Activated CD8-positive, alpha-beta T cell treated with anti-CD3 and anti-CD28 coated beads, Interleukin-2, amount 10 ng/mL, durations not matched to agents 7 days and 5 days (primary cell): ENCODE data around the gene ARG1. TPM values are rescaled to one million over a fixed set of nuclear protein-coding genes. Genes with fewer than 3 reads are reported as not detected.

Experiments used
- ATAC-seq: fragments of 150-1000 bp; cut with Tn5 transposase; one replicate; pipeline ENCODE4 v1.10.0; 2021; ENCODE audit warnings: moderate library complexity
- CTCF ChIA-PET: fragments of 350-600 bp; sonication (Branson Sonifier 250); formaldehyde crosslinking; loops from one replicate; lab custom pipeline; 2021; ENCODE audit warnings: antibody characterized with exemption; lab: Charles Lee
- POLR2A ChIA-PET: fragments of 350-600 bp; sonication (Branson Sonifier 250); formaldehyde crosslinking; loops from one replicate; lab custom pipeline; 2021; ENCODE audit warnings: antibody characterized with exemption; lab: Charles Lee
- DNase-seq: peaks from one replicate; pipeline ENCODE4 v3.0.0-alpha.2; 2020
- H3K27ac Mint-ChIP-seq: one replicate; pipeline ENCODE4 v1.8.0; 2021; ENCODE audit warnings: mild to moderate bottlenecking, mixed read lengths
- H3K27me3 Mint-ChIP-seq: one replicate; pipeline ENCODE4 v1.8.0; 2021; ENCODE audit warnings: low read depth, mixed read lengths
- H3K36me3 Mint-ChIP-seq: one replicate; pipeline ENCODE4 v1.8.0; 2021; ENCODE audit warnings: low read depth, mixed read lengths
- H3K4me1 Mint-ChIP-seq: one replicate; pipeline ENCODE4 v1.8.0; 2021; ENCODE audit warnings: low read depth, mixed read lengths
- H3K4me3 Mint-ChIP-seq: one replicate; pipeline ENCODE4 v1.8.0; 2021; ENCODE audit warnings: mild to moderate bottlenecking, mixed read lengths
- H3K9me3 Mint-ChIP-seq: one replicate; pipeline ENCODE4 v1.8.0; 2022; ENCODE audit warnings: mixed read lengths; ENCODE audit not compliant: insufficient read depth
- total RNA-seq, 2 experiments: library from RNA; stranded (reverse); gene quantifications; one replicate each; pipeline ENCODE4 v1.2.3, GENCODE V29; 2021

Gene ARG1
- total RNA-seq, 2 experiments from 2014 or later = not detected

GRCh38 chr6:131551902-131552301, 21.1 kb upstream of the ARG1 start:
- DNase-seq (no peak), ATAC-seq (no peak)
- no peaks in the 10 kb centered on the region for H3K36me3 Mint-ChIP-seq
- H3K27ac Mint-ChIP-seq = no peak overlapping the region
- no peak overlapping the region for H3K4me3 Mint-ChIP-seq
- ChIA-PET CTCF (no interaction called here), POLR2A (no interaction called here)
- H3K9me3 Mint-ChIP-seq = no peaks in the 10 kb centered on the region
- H3K27me3 Mint-ChIP-seq = peaks cover 13% of the 10 kb centered on the region
- H3K4me1 Mint-ChIP-seq = no peaks in the 10 kb centered on the region

DNA sequence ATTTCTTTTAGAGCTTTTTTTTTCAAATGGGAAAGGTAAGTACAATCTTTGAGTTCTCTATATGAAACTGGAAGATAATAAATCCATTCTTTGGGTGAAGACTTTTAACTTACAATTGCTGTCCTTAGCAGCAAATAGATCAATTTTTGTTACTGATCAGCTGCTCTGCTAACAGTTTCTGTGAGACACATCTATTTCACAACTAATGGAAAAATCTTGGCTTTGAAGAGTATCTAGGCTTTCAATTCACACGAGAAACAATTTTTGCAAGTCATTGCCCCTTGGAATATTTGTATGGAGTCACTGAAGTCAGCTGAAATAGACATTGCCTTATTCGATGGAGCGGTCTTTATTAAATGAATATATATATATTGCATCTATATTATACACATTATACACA, 20.5 kb upstream of the ARG1 start:
- no peaks in the 10 kb centered on the region for H3K36me3 Mint-ChIP-seq
- CTCF ChIA-PET = no interaction called here
- DNase-seq = no peak

DNA sequence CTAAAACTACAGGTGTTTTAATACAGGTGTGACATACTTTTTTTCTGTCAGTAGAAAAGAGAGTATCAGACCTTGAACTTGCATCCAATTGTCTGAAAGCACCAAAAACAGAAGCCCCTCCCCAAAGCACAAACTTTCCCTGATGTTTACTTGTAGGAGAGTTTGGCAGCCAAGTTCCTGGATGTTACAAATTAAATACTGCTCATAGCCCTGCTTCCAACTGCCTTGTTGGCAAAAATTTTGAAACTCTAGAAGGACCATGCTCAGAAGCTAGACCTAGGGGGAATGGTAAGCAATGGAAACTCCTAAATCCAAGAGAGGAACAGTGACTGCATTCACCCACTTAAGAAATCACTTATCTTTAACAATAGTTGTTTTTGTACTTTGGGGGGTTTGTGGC, 17.0 kb upstream of the ARG1 start:
- ATAC-seq (no peak), DNase-seq (no peak)
- Mint-ChIP-seq H3K27ac (no peak overlapping the region), H3K36me3 (no peaks in the 10 kb centered on the region), H3K9me3 (peaks cover 5% of the 10 kb centered on the region), H3K27me3 (no peaks in the 10 kb centered on the region), H3K4me3 (no peak overlapping the region), H3K4me1 (no peaks in the 10 kb centered on the region)
- CTCF ChIA-PET = no interaction called here
- POLR2A ChIA-PET = no interaction called here

More for the DNA sequence above, 20.5 kb upstream of the ARG1 start:
- Mint-ChIP-seq H3K27me3 (peaks cover 11% of the 10 kb centered on the region), H3K4me3 (no peak overlapping the region), H3K27ac (no peak overlapping the region), H3K4me1 (no peaks in the 10 kb centered on the region), H3K9me3 (no peaks in the 10 kb centered on the region)
- no peak for ATAC-seq
- POLR2A ChIA-PET = no interaction called here

- CTCF ChIA-PET = no interaction called here
- Mint-ChIP-seq H3K4me1 (no peaks in the 10 kb centered on the region), H3K9me3 (peaks cover 5% of the 10 kb centered on the region), H3K4me3 (no peak overlapping the region), H3K27ac (no peak overlapping the region), H3K27me3 (no peaks in the 10 kb centered on the region), H3K36me3 (no peaks in the 10 kb centered on the region)
- ATAC-seq = no peak
- POLR2A ChIA-PET = no interaction called here
- no peak for DNase-seq
Measured at GRCh38 chr6:131558922-131559321, 14.1 kb upstream of the ARG1 start.

GRCh38 chr6:131561925-131562707, 10.9 kb upstream of the ARG1 start:
- Mint-ChIP-seq H3K9me3 (peaks cover 5% of the 10 kb centered on the region), H3K36me3 (no peaks in the 10 kb centered on the region), H3K4me3 (no peak overlapping the region), H3K4me1 (no peaks in the 10 kb centered on the region), H3K27ac (no peak overlapping the region), H3K27me3 (peaks cover 2% of the 10 kb centered on the region)
- DNase-seq = no peak
- CTCF ChIA-PET = interaction anchor here (0.9 to 1.1 kb wide), 3 partner anchors 11 to 379 kb away, joined by 3 read pairs; partner anchors contain the start of gene ARG1
- no peak for ATAC-seq
- POLR2A ChIA-PET = no interaction called here

DNA sequence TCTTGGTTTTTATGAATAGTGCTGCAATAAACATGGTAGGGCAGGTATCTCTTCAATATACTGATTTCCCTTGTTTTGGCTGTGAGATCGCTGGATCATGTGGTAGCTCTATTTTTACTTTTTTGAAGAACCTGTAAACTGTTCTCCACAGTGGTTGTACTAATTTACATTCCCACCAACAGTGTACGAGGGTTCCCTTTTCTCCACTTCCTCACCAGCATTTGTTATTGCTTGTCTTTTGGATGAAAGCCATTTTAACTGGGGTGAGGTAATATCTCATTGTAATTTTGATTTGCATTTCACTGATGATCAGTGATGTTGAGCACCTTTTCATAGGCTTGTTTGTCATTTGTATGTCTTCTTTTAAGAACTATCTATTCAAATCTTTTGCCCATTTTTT, 8.0 kb upstream of the ARG1 start:
- ATAC-seq = no peak
- ChIA-PET CTCF (interaction anchor here (1.5 kb wide), 1 partner anchor 366 kb away, joined by 3 read pairs; no protein-coding TSS in a partner anchor), POLR2A (no interaction called here)
- Mint-ChIP-seq H3K36me3 (no peaks in the 10 kb centered on the region), H3K4me1 (no peaks in the 10 kb centered on the region), H3K27me3 (peaks cover 2% of the 10 kb centered on the region), H3K27ac (no peak overlapping the region), H3K9me3 (peaks cover 5% of the 10 kb centered on the region), H3K4me3 (no peak overlapping the region)
- no peak for DNase-seq

DNA sequence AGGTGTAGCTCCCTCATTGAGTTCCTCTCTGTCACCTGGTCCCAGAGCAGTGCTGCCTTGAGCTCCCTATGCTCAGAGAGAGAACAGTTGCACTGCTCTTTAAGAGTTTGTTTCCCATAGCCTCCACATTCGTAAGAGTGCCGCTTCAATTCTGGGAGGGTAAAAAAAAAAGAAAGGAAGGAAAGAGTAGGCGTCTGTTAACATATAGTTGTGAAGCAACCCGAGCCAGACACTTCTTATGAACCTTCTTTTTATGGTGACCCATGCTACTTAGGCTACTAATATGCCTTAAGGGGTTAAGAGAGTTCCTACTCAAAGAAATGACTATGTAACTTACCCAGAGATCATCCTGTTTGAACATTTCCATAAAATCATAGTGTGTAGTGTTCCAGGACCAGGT, 4.3 kb upstream of the ARG1 start:
- Mint-ChIP-seq H3K27ac (no peak overlapping the region), H3K9me3 (no peaks in the 10 kb centered on the region), H3K4me1 (no peaks in the 10 kb centered on the region), H3K36me3 (peaks cover 8% of the 10 kb centered on the region), H3K4me3 (no peak overlapping the region), H3K27me3 (peaks cover 2% of the 10 kb centered on the region)
- POLR2A ChIA-PET = no interaction called here
- DNase-seq (no peak), ATAC-seq (no peak)
- CTCF ChIA-PET = no interaction called here

DNA sequence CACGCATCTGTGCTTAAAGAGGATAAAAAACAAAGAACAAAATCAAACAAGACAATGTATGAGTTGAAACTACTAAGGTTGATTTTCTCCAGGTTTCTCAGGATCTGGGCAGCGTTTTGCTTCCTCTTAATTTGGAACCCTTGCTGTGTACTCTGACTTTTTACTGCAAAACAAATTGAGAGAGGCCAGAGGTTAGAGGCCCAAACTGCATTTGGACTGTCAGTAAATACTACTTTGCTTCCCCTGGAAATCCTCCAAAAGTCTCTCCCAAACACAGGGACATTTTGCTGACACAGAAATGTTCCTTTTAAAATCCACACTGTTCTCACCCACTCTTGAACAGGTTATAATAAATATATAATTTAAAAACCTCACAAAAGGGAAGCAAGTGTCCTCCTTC, 1.1 kb downstream of the ARG1 start:
- ChIA-PET POLR2A (no interaction called here), CTCF (no interaction called here)
- ATAC-seq (no peak), DNase-seq (no peak)
- H3K4me3 Mint-ChIP-seq = no peak overlapping the region
- H3K9me3 Mint-ChIP-seq = no peaks in the 10 kb centered on the region
- no peak overlapping the region for H3K27ac Mint-ChIP-seq
- H3K36me3 Mint-ChIP-seq = peaks cover 11% of the 10 kb centered on the region
- H3K27me3 Mint-ChIP-seq = no peaks in the 10 kb centered on the region
- no peaks in the 10 kb centered on the region for H3K4me1 Mint-ChIP-seq

DNA sequence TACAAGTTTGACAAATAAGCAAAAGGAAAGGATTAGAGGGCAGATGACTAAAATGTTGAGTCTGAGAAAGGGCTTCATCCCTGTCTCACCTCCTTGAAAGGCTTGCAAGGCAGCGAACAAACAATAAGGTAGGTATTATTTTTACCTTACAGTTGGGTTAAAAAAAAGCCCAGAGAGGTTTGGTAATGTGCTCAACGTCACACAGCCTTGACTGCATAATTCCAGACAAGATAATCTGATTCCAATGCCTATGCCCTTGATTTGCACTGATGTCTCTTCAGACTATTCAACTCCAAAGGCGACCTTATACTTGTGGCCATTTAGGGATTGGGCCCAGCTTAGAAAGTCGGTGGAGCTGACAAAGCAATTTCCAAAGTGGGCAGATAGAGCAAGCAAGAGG, 1.7 kb downstream of the ARG1 start:
- H3K4me1 Mint-ChIP-seq = no peaks in the 10 kb centered on the region
- ChIA-PET POLR2A (no interaction called here), CTCF (no interaction called here)
- peaks cover 12% of the 10 kb centered on the region for H3K36me3 Mint-ChIP-seq
- H3K27ac Mint-ChIP-seq = no peak overlapping the region
- ATAC-seq (no peak), DNase-seq (no peak)
- H3K4me3 Mint-ChIP-seq = no peak overlapping the region
- no peaks in the 10 kb centered on the region for H3K27me3 Mint-ChIP-seq
- no peaks in the 10 kb centered on the region for H3K9me3 Mint-ChIP-seq

DNA sequence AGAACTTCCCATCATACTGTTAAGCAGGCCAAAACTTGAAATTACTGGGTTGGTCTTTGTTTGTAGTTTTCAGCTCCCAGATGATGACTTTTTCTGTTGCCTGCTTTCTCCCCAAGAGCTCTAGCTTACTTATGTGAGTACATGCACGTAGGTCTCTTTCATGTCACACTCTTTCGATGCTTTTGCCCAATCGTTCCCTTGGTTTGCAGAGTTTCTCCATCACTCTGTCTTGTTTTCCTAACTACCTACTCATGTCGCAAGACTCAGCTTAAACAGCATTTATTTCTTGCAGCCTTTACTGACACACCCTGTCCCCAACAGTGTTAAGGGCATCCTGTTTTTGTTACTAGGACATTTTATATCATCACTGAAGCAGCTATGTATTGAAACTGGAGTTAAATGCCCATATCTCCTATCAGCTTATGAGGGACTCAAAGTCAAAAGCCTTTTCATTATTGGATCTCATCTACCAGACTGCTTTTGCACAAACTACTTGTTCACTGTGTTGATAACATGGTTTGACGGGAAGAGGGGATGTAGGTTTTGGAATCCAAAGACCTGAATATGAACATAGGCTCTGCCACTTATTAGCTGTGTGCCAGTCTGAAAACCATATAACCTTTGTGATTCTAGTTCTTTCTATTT, 2.9 kb downstream of the ARG1 start:
- Mint-ChIP-seq H3K27me3 (no peaks in the 10 kb centered on the region), H3K9me3 (no peaks in the 10 kb centered on the region), H3K27ac (no peak overlapping the region), H3K4me3 (no peak overlapping the region), H3K36me3 (peaks cover 20% of the 10 kb centered on the region), H3K4me1 (no peaks in the 10 kb centered on the region)
- ChIA-PET CTCF (interaction anchor here (0.9 to 1.2 kb wide), 3 partner anchors 9 to 56 kb away, joined by 3 to 4 read pairs (median 4); no protein-coding TSS in a partner anchor), POLR2A (no interaction called here)
- no peak for ATAC-seq
- no peak for DNase-seq

DNA sequence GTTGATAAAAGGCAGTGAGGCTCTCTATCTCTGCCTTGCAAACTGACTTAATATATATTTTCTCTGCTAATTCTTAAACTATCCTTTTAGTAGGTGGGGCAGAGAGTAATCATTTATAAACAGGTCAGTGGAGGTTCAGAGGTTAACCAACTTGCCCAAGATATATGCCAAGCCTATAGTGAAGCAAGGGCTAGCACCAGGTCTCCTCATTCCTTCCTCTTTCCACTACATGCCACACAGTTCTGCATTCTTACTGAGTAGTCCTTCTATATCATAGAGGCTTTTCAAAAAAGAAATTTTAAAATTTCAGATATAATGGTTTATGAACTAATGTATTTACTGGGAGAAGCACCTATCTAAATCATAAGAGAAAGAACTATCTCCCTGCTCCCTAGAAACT, 8.5 kb downstream of the ARG1 start:
- H3K27me3 Mint-ChIP-seq = no peaks in the 10 kb centered on the region
- POLR2A ChIA-PET = interaction anchor here (1.1 kb wide), 1 partner anchor 61 kb away, joined by 3 read pairs; no protein-coding TSS in a partner anchor
- CTCF ChIA-PET = no interaction called here

GRCh38 chr6:131586543-131586942, 13.5 kb downstream of the ARG1 start:
- no peaks in the 10 kb centered on the region for H3K27me3 Mint-ChIP-seq
- H3K36me3 Mint-ChIP-seq = peaks cover 32% of the 10 kb centered on the region
- no peak overlapping the region for H3K27ac Mint-ChIP-seq
- no peak overlapping the region for H3K4me3 Mint-ChIP-seq
- DNase-seq (no peak), ATAC-seq (no peak)
- CTCF ChIA-PET = interaction anchor here (2.0 kb wide), 1 partner anchor 10 kb away, joined by 6 read pairs; no protein-coding TSS in a partner anchor
- H3K4me1 Mint-ChIP-seq = no peaks in the 10 kb centered on the region
- H3K9me3 Mint-ChIP-seq = no peaks in the 10 kb centered on the region
- POLR2A ChIA-PET = no interaction called here

More for the DNA sequence above, 8.5 kb downstream of the ARG1 start:
- DNase-seq (no peak), ATAC-seq (no peak)
- H3K27ac Mint-ChIP-seq = no peak overlapping the region
- H3K4me3 Mint-ChIP-seq = no peak overlapping the region
- no peaks in the 10 kb centered on the region for H3K9me3 Mint-ChIP-seq
- peaks cover 25% of the 10 kb centered on the region for H3K36me3 Mint-ChIP-seq
- no peaks in the 10 kb centered on the region for H3K4me1 Mint-ChIP-seq
